Fibroblast of lung (primary cell): ENCODE measurements around the gene CASQ1. TPM values are rescaled to one million over a fixed set of nuclear protein-coding genes. Genes with fewer than 3 reads are reported as not detected.

Experiments
- DNase-seq, 2 donors: peaks; one replicate each; pipeline versions ENCODE4 v3.0.0 to v3.0.0-alpha.2; 2010; ENCODE audit warnings: low read depth in 2 of 2
- H2AFZ ChIP-seq: 2 replicates; pipeline ENCODE4 v1.5.1; 2012; ENCODE audit warnings: low read length, control low read depth, inconsistent platforms
- H3K27ac ChIP-seq: 2 replicates; pipeline ENCODE4 v1.5.1; 2011; ENCODE audit warnings: low read length, control low read depth; ENCODE audit not compliant: insufficient read depth
- H3K27me3 ChIP-seq: 2 replicates; pipeline ENCODE4 v1.5.1; 2011; ENCODE audit warnings: mild to moderate bottlenecking, low read length; ENCODE audit not compliant: control insufficient read depth, insufficient read depth
- H3K36me3 ChIP-seq: 2 replicates; pipeline ENCODE4 v1.5.1; 2011; ENCODE audit warnings: low read length; ENCODE audit not compliant: control insufficient read depth, insufficient read depth
- H3K4me1 ChIP-seq: 2 replicates; pipeline ENCODE4 v1.5.1; 2011; ENCODE audit warnings: low read length; ENCODE audit not compliant: control insufficient read depth, insufficient read depth; ENCODE audit errors: extremely low read depth
- H3K4me2 ChIP-seq: 2 replicates; pipeline ENCODE4 v1.5.1; 2011; ENCODE audit warnings: low read length, control low read depth; ENCODE audit not compliant: insufficient read depth; ENCODE audit errors: extremely low read depth
- H3K4me3 ChIP-seq, 4 experiments: fragments of 200-600 bp in 1 of 4; sonication (generic) in 1 of 4; replicated peaks in 1 of 4; 2 replicates each; pipeline ENCODE4 v1.5.1; 2011 to 2016; ENCODE audit warnings: low read length in 4 of 4, low read depth in 3 of 4, mild to moderate bottlenecking in 3 of 4, control low read depth in 2 of 4, inconsistent platforms in 1 of 4, mixed read lengths in 1 of 4; ENCODE audit not compliant: insufficient read depth in 1 of 4; ENCODE audit errors: control extremely low read depth in 1 of 4
- H3K79me2 ChIP-seq: 2 replicates; pipeline ENCODE4 v1.5.1; 2012; ENCODE audit warnings: mild to moderate bottlenecking, low read length, inconsistent platforms; ENCODE audit not compliant: control insufficient read depth, insufficient read depth
- H3K9ac ChIP-seq: 2 replicates; pipeline ENCODE4 v1.5.1; 2011; ENCODE audit warnings: mild to moderate bottlenecking, low read length, control low read depth; ENCODE audit not compliant: insufficient read depth
- H3K9me3 ChIP-seq: 2 replicates; pipeline ENCODE4 v1.5.1; 2012; ENCODE audit warnings: low read depth, low read length; ENCODE audit not compliant: control insufficient read depth, insufficient read depth
- H4K20me1 ChIP-seq: 2 replicates; pipeline ENCODE4 v1.5.1; 2011; ENCODE audit warnings: low read length; ENCODE audit not compliant: control insufficient read depth, insufficient read depth; ENCODE audit errors: extremely low read depth
- EZH2 ChIP-seq: IDR thresholded peaks from 2 replicates; pipeline ENCODE4 v1.5.1; 2012; ENCODE audit warnings: low read length, control low read depth, mild to moderate bottlenecking; ENCODE audit errors: missing control alignments
- polyA plus RNA-seq, 2 donors: library from polyadenylated mRNA; depleted of rRNA in 1 of 2; stranded (reverse) in 1 of 2; unstranded in 1 of 2; fragments of >200 nt; gene quantifications; 2 replicates each; pipeline ENCODE4 v1.2.1, GENCODE V29; 2011 to 2012; ENCODE audit warnings: missing spikeins in 1 of 2
- total RNA-seq: library from RNA; depleted of rRNA; stranded (reverse); fragments of >200 nt; gene quantifications from 2 replicates; pipeline ENCODE4 v1.2.1, GENCODE V29; 2014
- TF ChIP-seq, protein P1 (sequence below), 2 donors: IDR thresholded peaks in 1 of 2; conservative IDR thresholded peaks in 1 of 2; 1 replicate in 1 of 2; 2 replicates in 1 of 2; pipeline ENCODE4 v1.5.1; 2011 to 2012; ENCODE audit warnings: low read length in 2 of 2, control low read depth in 1 of 2, inconsistent platforms in 1 of 2, low read depth in 1 of 2, mild to moderate bottlenecking in 1 of 2

Gene CASQ1
- total and polyA plus RNA-seq, 2 donors (not counting 1 experiment from before 2014, with no cell fraction given): 0.15 to 0.17 TPM

DNA sequence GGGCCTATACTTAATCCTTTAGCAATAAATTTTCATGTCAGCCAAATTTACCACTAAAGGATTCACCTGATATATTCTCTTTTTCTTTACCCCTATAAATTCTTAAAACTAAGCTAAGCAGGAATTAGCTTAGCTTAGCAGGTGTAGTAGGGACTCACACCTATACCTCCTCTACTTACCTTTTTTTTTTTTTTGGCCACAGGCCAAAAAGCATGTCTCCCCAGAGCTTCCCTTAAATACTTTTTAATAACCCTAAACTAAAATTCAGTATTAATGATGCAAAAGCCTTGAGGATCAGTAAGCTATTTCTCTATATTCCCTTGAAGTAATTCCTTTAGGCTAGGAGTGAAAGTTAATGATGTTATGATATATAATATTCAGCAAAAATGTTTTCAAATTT, 38.1 kb downstream of the CASQ1 start:
- Histone ChIP-seq H4K20me1 (no peaks in the 10 kb centered on the region), H3K4me3 (no peak overlapping the region), H3K4me1 (no peaks in the 10 kb centered on the region), H3K27ac (no peak overlapping the region), H3K9me3 (no peaks in the 10 kb centered on the region), H3K9ac (no peak overlapping the region), H3K27me3 (no peaks in the 10 kb centered on the region), H2AFZ (no peak overlapping the region), H3K36me3 (peaks cover 18% of the 10 kb centered on the region), H3K4me2 (no peak overlapping the region), H3K79me2 (no peaks in the 10 kb centered on the region)
- DNase-seq: no peak
- no peak for TF ChIP-seq EZH2
- TF ChIP-seq, protein P1, sequence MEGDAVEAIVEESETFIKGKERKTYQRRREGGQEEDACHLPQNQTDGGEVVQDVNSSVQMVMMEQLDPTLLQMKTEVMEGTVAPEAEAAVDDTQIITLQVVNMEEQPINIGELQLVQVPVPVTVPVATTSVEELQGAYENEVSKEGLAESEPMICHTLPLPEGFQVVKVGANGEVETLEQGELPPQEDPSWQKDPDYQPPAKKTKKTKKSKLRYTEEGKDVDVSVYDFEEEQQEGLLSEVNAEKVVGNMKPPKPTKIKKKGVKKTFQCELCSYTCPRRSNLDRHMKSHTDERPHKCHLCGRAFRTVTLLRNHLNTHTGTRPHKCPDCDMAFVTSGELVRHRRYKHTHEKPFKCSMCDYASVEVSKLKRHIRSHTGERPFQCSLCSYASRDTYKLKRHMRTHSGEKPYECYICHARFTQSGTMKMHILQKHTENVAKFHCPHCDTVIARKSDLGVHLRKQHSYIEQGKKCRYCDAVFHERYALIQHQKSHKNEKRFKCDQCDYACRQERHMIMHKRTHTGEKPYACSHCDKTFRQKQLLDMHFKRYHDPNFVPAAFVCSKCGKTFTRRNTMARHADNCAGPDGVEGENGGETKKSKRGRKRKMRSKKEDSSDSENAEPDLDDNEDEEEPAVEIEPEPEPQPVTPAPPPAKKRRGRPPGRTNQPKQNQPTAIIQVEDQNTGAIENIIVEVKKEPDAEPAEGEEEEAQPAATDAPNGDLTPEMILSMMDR (conservative IDR thresholded peaks at IDR 0.05 in 1 of 2, IDR thresholded peaks at IDR 0.05 in 1 of 2; ENCODE audit: low read depth in 1 of 2, low read length in 2 of 2): no peak

DNA sequence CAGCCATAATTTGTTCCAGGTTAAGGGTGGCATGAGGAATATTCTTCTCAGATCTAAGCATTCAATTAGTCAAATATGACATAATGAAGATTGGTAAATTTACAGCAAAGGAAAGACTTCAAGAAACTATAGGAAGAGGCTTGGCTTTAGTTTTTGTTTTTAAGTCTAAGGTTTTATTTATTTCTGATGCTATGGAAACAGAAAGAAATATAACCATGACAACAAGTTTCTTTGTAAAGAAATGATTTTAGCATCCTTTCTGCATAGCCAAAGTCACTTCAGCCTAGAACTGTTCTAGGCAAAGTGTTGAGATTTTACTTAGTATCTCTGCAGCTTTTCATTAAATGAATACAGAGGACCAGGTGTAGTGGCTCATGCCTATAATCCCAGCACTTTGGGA, 42.5 kb downstream of the CASQ1 start:
- Histone ChIP-seq H3K79me2 (no peaks in the 10 kb centered on the region), H2AFZ (no peak overlapping the region), H3K4me3 (no peak overlapping the region), H3K9ac (no peak overlapping the region), H3K9me3 (no peaks in the 10 kb centered on the region), H3K36me3 (peaks cover 10% of the 10 kb centered on the region), H3K4me1 (no peaks in the 10 kb centered on the region), H4K20me1 (no peaks in the 10 kb centered on the region), H3K27ac (no peak overlapping the region), H3K27me3 (no peaks in the 10 kb centered on the region), H3K4me2 (no peak overlapping the region)
- no peak for TF ChIP-seq EZH2
- TF ChIP-seq, protein P1 (conservative IDR thresholded peaks at IDR 0.05 in 1 of 2, IDR thresholded peaks at IDR 0.05 in 1 of 2; ENCODE audit: low read depth in 1 of 2, low read length in 2 of 2): no peak
- no peak for DNase-seq

DNA sequence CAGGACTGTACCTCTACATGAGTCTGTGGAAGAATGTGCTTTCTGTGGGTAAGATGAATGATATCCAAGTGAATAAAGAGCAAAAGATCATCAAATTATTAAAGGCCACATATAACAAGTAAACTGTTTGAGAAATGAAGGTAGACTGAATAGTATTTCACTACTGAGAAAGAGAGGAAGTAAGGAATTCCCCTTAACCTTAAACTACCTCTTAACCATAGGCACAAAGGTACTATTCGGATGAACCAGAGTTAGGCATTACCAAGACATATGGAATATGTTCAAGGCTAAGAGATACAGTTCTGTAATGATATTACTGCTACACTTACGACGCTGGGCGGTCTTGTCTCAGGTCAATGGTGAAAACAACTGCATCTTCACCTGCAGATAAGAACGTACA, 46.4 kb downstream of the CASQ1 start:
- Histone ChIP-seq H3K36me3 (peaks cover 10% of the 10 kb centered on the region), H3K27me3 (no peaks in the 10 kb centered on the region), H3K4me2 (no peak overlapping the region), H3K9me3 (no peaks in the 10 kb centered on the region), H3K79me2 (no peaks in the 10 kb centered on the region), H3K9ac (no peak overlapping the region), H3K27ac (no peak overlapping the region), H3K4me3 (no peak overlapping the region), H3K4me1 (no peaks in the 10 kb centered on the region), H4K20me1 (no peaks in the 10 kb centered on the region), H2AFZ (no peak overlapping the region)
- no peak for DNase-seq
- TF ChIP-seq, protein P1 (conservative IDR thresholded peaks at IDR 0.05 in 1 of 2, IDR thresholded peaks at IDR 0.05 in 1 of 2; ENCODE audit: low read depth in 1 of 2, low read length in 2 of 2): no peak
- no peak for TF ChIP-seq EZH2
